Nephron (organoid): ENCODE data around the gene SLC12A8.

Experiments
- H3K27ac Mint-ChIP-seq, 3 experiments: 2 replicates each; pipeline ENCODE4 v1.8.0; 2020; ENCODE audit warnings: mixed read lengths in 3 of 3, mild to moderate bottlenecking in 2 of 3, moderate library complexity in 1 of 3
- H3K27me3 Mint-ChIP-seq: 2 replicates; pipeline ENCODE4 v1.8.0; 2021; ENCODE audit warnings: low read depth, mild to moderate bottlenecking, moderate library complexity, mixed read lengths
- H3K36me3 Mint-ChIP-seq: 2 replicates; pipeline ENCODE4 v1.8.0; 2020; ENCODE audit warnings: low read depth, mixed read lengths
- H3K4me1 Mint-ChIP-seq: 2 replicates; pipeline ENCODE4 v1.8.0; 2020; ENCODE audit warnings: mixed read lengths
- H3K4me3 Mint-ChIP-seq, 3 experiments: 2 replicates each; pipeline ENCODE4 v1.8.0; 2020; ENCODE audit warnings: mild to moderate bottlenecking in 3 of 3, mixed read lengths in 3 of 3, moderate library complexity in 2 of 3
- H3K9me3 Mint-ChIP-seq: 2 replicates; pipeline ENCODE4 v1.8.0; 2020; ENCODE audit warnings: mixed read lengths
- TF ChIP-seq, protein P1 (sequence below), 3 experiments: fragments of 200-600 bp; sonication (generic); IDR thresholded peaks; one replicate each; pipeline ENCODE4 v1.5.0; 2021; ENCODE audit warnings: antibody characterized with exemption in 3 of 3; ENCODE audit not compliant: unreplicated experiment in 3 of 3

SLC12A8 gene

DNA sequence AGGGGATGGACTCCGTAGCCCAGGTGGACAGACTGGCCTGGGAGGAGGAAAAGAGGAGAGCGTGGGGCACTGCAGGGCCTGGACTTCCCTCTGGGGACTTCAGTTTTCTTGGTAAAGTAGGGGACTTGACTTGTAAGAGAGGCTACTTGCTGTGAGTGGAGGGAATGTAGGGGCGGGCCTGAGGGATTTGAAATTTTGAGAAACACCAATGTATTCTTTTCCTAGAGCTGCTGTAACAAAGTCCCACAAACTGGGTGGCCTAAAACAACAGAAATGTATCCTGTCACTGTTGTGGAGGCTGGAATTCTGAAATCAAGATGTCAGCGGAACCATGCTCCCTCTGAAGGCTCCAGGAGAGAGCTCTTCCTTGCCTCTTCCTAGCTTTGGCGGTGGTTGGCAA lies 150.9 kb downstream of the SLC12A8 start:
- Mint-ChIP-seq H3K4me1 (peaks cover 17% of the 10 kb centered on the region), H3K4me3 (no peak overlapping the region), H3K27me3 (peaks cover 5% of the 10 kb centered on the region), H3K9me3 (peaks cover 4% of the 10 kb centered on the region), H3K27ac (peak overlapping the region in 2 of 3 experiments; percentile 3 to 59), H3K36me3 (no peaks in the 10 kb centered on the region)
- TF ChIP-seq, protein P1, sequence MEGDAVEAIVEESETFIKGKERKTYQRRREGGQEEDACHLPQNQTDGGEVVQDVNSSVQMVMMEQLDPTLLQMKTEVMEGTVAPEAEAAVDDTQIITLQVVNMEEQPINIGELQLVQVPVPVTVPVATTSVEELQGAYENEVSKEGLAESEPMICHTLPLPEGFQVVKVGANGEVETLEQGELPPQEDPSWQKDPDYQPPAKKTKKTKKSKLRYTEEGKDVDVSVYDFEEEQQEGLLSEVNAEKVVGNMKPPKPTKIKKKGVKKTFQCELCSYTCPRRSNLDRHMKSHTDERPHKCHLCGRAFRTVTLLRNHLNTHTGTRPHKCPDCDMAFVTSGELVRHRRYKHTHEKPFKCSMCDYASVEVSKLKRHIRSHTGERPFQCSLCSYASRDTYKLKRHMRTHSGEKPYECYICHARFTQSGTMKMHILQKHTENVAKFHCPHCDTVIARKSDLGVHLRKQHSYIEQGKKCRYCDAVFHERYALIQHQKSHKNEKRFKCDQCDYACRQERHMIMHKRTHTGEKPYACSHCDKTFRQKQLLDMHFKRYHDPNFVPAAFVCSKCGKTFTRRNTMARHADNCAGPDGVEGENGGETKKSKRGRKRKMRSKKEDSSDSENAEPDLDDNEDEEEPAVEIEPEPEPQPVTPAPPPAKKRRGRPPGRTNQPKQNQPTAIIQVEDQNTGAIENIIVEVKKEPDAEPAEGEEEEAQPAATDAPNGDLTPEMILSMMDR (IDR thresholded peaks at IDR 0.05; ENCODE audit: unreplicated experiment in 3 of 3), result no peak

DNA sequence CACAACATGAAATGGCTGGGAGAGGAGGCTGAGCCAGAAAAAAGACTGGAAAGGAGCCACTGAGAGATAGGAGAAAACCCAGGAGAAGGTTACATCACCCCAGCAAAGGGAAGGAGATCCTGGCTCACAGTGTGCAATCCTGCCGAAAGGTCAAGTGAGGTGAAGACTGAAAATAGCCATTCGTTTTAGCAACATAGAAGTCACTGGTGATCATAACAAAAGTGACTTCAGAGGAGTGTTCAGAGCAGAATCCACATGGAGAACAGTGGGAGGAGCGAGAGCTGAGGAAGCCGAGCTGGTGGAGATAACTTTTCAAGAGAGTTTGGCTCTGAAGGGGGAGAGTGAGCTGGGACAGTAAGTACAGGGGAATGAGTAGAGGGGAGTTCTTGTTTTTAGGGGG lies 151.4 kb downstream of the SLC12A8 start:
- TF ChIP-seq, protein P1 (IDR thresholded peaks at IDR 0.05; ENCODE audit: unreplicated experiment in 3 of 3), result no peak
- peak overlapping the region in 1 of 3 experiments; percentile 6 for H3K4me3 Mint-ChIP-seq
- peak overlapping the region in 2 of 3 experiments; percentile 3 to 59 for H3K27ac Mint-ChIP-seq
- peaks cover 21% of the 10 kb centered on the region for H3K4me1 Mint-ChIP-seq
- peaks cover 10% of the 10 kb centered on the region for H3K27me3 Mint-ChIP-seq
- H3K36me3 Mint-ChIP-seq, result no peaks in the 10 kb centered on the region
- peaks cover 4% of the 10 kb centered on the region for H3K9me3 Mint-ChIP-seq

DNA sequence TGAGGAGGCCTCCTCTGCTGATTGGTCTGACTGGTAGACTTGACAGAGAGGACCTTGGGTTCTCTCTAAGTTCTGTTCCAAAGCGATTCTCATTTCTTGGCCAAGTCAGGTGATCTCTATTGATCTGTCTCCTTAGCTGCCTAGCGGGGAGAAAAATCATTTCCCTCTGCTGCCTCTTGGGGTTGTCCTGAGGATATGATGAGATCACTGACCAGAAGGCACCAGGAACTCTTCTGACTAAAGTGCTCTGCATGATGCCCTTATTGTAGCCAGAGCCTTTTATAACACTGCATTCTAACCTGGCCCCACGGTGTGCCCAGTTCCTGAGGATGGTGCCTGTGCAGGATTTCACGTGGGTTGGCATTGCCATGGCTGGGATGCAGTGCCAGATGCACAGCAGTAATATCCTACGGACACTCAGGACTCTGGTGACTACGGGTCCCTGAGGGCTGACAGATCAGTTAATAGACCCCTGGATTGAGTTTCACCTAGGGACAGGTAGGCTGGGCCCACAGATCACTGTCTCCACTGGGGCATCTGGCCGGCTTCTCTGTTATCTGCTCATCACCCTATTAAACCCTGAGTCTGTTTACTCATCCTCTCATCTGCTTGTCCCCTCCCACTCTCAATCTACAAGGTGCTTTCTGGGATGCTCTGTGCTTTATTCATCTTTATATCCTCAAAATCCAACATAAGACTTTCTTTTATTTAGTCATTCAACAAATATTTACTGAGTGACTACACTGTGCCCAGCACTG lies 152.9 kb downstream of the SLC12A8 start:
- Mint-ChIP-seq H3K36me3 (no peaks in the 10 kb centered on the region), H3K4me3 (peak overlapping the region in 1 of 3 experiments; percentile 53)
- TF ChIP-seq, protein P1 (IDR thresholded peaks at IDR 0.05; ENCODE audit: unreplicated experiment in 3 of 3), result no peak

DNA sequence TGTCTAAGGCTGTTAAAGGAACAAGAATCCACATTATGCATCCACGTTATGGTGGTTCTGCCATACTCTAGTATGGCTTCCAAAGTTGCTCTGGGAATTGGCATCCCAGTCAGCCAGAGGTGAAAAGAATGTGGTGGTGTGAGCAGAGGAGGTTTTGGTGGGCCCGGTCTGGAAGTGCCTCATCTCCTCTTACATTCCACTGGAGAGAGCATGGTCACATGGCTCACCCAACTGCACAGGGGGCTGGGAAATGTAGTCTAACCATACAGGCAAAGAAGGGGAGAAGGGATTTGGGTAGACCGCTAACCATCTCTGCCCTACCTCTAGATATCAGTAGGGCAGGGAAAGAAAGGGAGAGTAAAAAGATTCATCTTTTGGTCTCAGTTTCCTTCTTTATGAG lies 153.6 kb downstream of the SLC12A8 start:
- H3K27me3 Mint-ChIP-seq, result peaks cover 11% of the 10 kb centered on the region
- TF ChIP-seq, protein P1 (IDR thresholded peaks at IDR 0.05; ENCODE audit: unreplicated experiment in 3 of 3), result no peak
- H3K36me3 Mint-ChIP-seq, result no peaks in the 10 kb centered on the region
- no peak overlapping the region for H3K4me3 Mint-ChIP-seq
- H3K9me3 Mint-ChIP-seq, result no peaks in the 10 kb centered on the region
- no peak overlapping the region for H3K27ac Mint-ChIP-seq
- H3K4me1 Mint-ChIP-seq, result peaks cover 33% of the 10 kb centered on the region

More for the DNA sequence above, 152.9 kb downstream of the SLC12A8 start:
- Mint-ChIP-seq H3K9me3 (peaks cover 4% of the 10 kb centered on the region), H3K27ac (no peak overlapping the region), H3K27me3 (peaks cover 11% of the 10 kb centered on the region), H3K4me1 (peaks cover 26% of the 10 kb centered on the region)

DNA sequence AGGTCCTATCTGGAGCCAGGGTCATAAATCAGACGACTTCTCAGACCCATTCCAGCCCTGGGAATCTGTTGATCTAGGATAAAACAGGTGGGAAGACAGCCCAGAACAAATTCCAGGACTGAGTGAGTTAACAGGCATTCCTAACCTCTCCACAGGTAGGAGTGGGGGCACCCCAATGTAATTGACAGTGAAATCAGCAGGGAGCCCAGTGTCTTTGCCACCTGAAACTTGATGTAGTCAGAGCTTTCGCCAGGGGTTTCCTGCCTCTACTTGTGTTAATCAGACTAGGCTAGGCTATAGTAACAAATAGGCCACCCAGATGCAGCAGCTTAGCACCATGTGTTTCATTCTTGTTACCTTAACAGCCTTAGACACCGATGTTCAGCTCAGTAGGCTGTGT lies 154.0 kb downstream of the SLC12A8 start:
- Mint-ChIP-seq H3K4me1 (peaks cover 33% of the 10 kb centered on the region), H3K9me3 (no peaks in the 10 kb centered on the region), H3K27me3 (peaks cover 14% of the 10 kb centered on the region)

More for the DNA sequence above, 154.0 kb downstream of the SLC12A8 start:
- Mint-ChIP-seq H3K27ac (no peak overlapping the region), H3K36me3 (no peaks in the 10 kb centered on the region), H3K4me3 (no peak overlapping the region)
- TF ChIP-seq, protein P1 (IDR thresholded peaks at IDR 0.05; ENCODE audit: unreplicated experiment in 3 of 3), result no peak
